Measurements from ENCODE around the gene ITGAL.

- no peak for TF ChIP-seq CTCF (IDR thresholded peaks at IDR 0.05)
- TF ChIP-seq EZH2 (IDR thresholded peaks at IDR 0.05; ENCODE audit: borderline replicate concordance, insufficient read depth, low read depth, low read length, poor library complexity, severe bottlenecking), result no peak
These were observed 73.6 kb downstream of the ITGAL start for GRCh38 chr16:30546115-30546514.

All from B cell (primary cell).